Stimulated activated CD4-positive, alpha-beta T cell treated with anti-CD3 and anti-CD28 coated beads, Interleukin-12 subunit alpha, Interleukin-12 subunit beta, amount 100 ng/mL, for 48 hours (primary cell): ENCODE data around the gene CHST12.
A peak's percentile ranks its signal among the peaks of the same experiment; 100 is the strongest.

Source experiments
- DNase-seq, 3 donors: peaks; one replicate each; pipeline ENCODE4 v3.0.0-alpha.2; 2020; ENCODE audit warnings: low read depth in 2 of 3, low spot score in 1 of 3

The CHST12 gene

GRCh38 chr7:2403014-2403717, at the start of gene CHST12:
TSS of gene CHST12 (plus strand) at chr7:2403611. CDS start at chr7:2432640, 29,029 bp downstream.
- peak; percentile 87 to 91 (median 91) for DNase-seq

- peak; percentile 86 to 88 (median 87) for DNase-seq
Observed at GRCh38 chr7:2353936-2354185, 49.5 kb upstream of the CHST12 start.

- peak; percentile 81 to 87 (median 83) for DNase-seq
Observed at GRCh38 chr7:2354186-2354938, 49.0 kb upstream of the CHST12 start, which contains the start of gene EIF3B. TSS of gene EIF3B (plus strand) at chr7:2354827. CDS start at chr7:2354922, 95 bp downstream.

- peak in 1 of 3 donors; percentile 30 for DNase-seq
Observed at GRCh38 chr7:2354939-2355704, 48.3 kb upstream of the CHST12 start.

GRCh38 chr7:2355705-2356008, 47.8 kb upstream of the CHST12 start:
- no peak for DNase-seq

- no peak for DNase-seq
Observed at GRCh38 chr7:2357165-2357564, 46.2 kb upstream of the CHST12 start.

GRCh38 chr7:2357571-2357970, 45.8 kb upstream of the CHST12 start:
- DNase-seq = no peak

GRCh38 chr7:2358968-2359527, 44.4 kb upstream of the CHST12 start:
- DNase-seq = no peak

- DNase-seq = no peak
Observed at GRCh38 chr7:2359610-2360009, 43.8 kb upstream of the CHST12 start.

- no peak for DNase-seq
Observed at GRCh38 chr7:2360796-2361195, 42.6 kb upstream of the CHST12 start.

- DNase-seq = no peak
Observed at GRCh38 chr7:2362385-2363088, 40.9 kb upstream of the CHST12 start.

GRCh38 chr7:2369139-2369538, 34.3 kb upstream of the CHST12 start:
- DNase-seq = no peak

GRCh38 chr7:2371329-2371728, 32.1 kb upstream of the CHST12 start:
- DNase-seq = no peak

GRCh38 chr7:2372724-2373123, 30.7 kb upstream of the CHST12 start:
- DNase-seq = no peak

GRCh38 chr7:2373124-2373556, 30.3 kb upstream of the CHST12 start:
- DNase-seq = no peak

- no peak for DNase-seq
Observed at GRCh38 chr7:2373646-2374045, 29.8 kb upstream of the CHST12 start.

- DNase-seq = no peak
Observed at GRCh38 chr7:2374401-2374800, 29.0 kb upstream of the CHST12 start.

- no peak for DNase-seq
Observed at GRCh38 chr7:2374830-2375728, 28.3 kb upstream of the CHST12 start.

GRCh38 chr7:2376351-2377154, 26.9 kb upstream of the CHST12 start:
- no peak for DNase-seq
